DND-41 (cell line): ENCODE results near the gene LSR.

ENCODE experiments used
- CTCF ChIP-seq: IDR thresholded peaks from 2 replicates; pipeline ENCODE4 v1.5.1; 2012; ENCODE audit warnings: borderline replicate concordance, low read length, moderate library complexity, mild to moderate bottlenecking; ENCODE audit not compliant: poor library complexity, severe bottlenecking; ENCODE audit errors: extremely low read depth
- EZH2 ChIP-seq: IDR thresholded peaks from 3 replicates; pipeline ENCODE4 v1.6.1; 2012; ENCODE audit warnings: borderline replicate concordance, low read depth, mild to moderate bottlenecking, moderate library complexity, low read length, inconsistent platforms; ENCODE audit not compliant: severe bottlenecking

GRCh38 chr19:35290381-35291127 lies 41.8 kb downstream of the LSR start:
- TF ChIP-seq CTCF (no peak), EZH2 (no peak)
